Measurements from ENCODE around the gene MYO1E.

MYO1E gene

GRCh38 chr15:59352189-59352588 is 20.5 kb downstream of the MYO1E start:
- TF ChIP-seq CREB5 (CRISPR knock-in tag; IDR thresholded peaks at IDR 0.05; ENCODE audit: low read depth) (no peak), ARNTL (CRISPR knock-in tag; IDR thresholded peaks at IDR 0.05; ENCODE audit: borderline replicate concordance, low read depth) (no peak), PPARA (CRISPR knock-in tag; IDR thresholded peaks at IDR 0.05; ENCODE audit: borderline replicate concordance) (no peak), ZNF70 (CRISPR knock-in tag; IDR thresholded peaks at IDR 0.05) (no peak), TCF4 (CRISPR knock-in tag; IDR thresholded peaks at IDR 0.05; ENCODE audit: borderline replicate concordance) (no peak), ZFP30 (CRISPR knock-in tag; IDR thresholded peaks at IDR 0.05) (no peak), ZNF8 (CRISPR knock-in tag; IDR thresholded peaks at IDR 0.05) (no peak), GLIS3 (CRISPR knock-in tag; IDR thresholded peaks at IDR 0.05) (no peak), TOX (CRISPR knock-in tag; IDR thresholded peaks at IDR 0.05; ENCODE audit: borderline replicate concordance) (no peak), ESRRG (CRISPR knock-in tag; IDR thresholded peaks at IDR 0.05) (no peak), PATZ1 (CRISPR knock-in tag; IDR thresholded peaks at IDR 0.05; ENCODE audit: borderline replicate concordance) (no peak), ISL1 (CRISPR knock-in tag; IDR thresholded peaks at IDR 0.05) (no peak), ZFP3 (CRISPR knock-in tag; IDR thresholded peaks at IDR 0.05) (no peak), RARB (CRISPR knock-in tag; IDR thresholded peaks at IDR 0.05) (no peak), CSDC2 (CRISPR knock-in tag; IDR thresholded peaks at IDR 0.05) (no peak), TSHZ2 (CRISPR knock-in tag; IDR thresholded peaks at IDR 0.05) (no peak), ZC3H10 (CRISPR knock-in tag; IDR thresholded peaks at IDR 0.05) (no peak), OSR1 (CRISPR knock-in tag; IDR thresholded peaks at IDR 0.05) (no peak), CSRNP3 (CRISPR knock-in tag; IDR thresholded peaks at IDR 0.05) (no peak), ZNF565 (CRISPR knock-in tag; conservative IDR thresholded peaks at IDR 0.05; ENCODE audit: low read depth) (no peak)
- no peak for ATAC-seq

- TF ChIP-seq GLIS3 (CRISPR knock-in tag; IDR thresholded peaks at IDR 0.05): no peak
- no peak for TF ChIP-seq ESRRG (CRISPR knock-in tag; IDR thresholded peaks at IDR 0.05)
- 0 out of 2 replicates have a peak, but pooled peaks have one; percentile 5 for TF ChIP-seq ZFP3 (CRISPR knock-in tag; IDR thresholded peaks at IDR 0.05)
- peak; percentile 20; the same call in 2 of the 3 replicates for ATAC-seq
These were observed 22.3 kb downstream of the MYO1E start for GRCh38 chr15:59350421-59350732.

- ATAC-seq: peak; percentile 99
- TF ChIP-seq ZNF70 (CRISPR knock-in tag; IDR thresholded peaks at IDR 0.05): no peak
- TF ChIP-seq ARNTL (CRISPR knock-in tag; IDR thresholded peaks at IDR 0.05; ENCODE audit: borderline replicate concordance, low read depth): no peak
- TF ChIP-seq PATZ1 (CRISPR knock-in tag; IDR thresholded peaks at IDR 0.05; ENCODE audit: borderline replicate concordance): no peak
- no peak for TF ChIP-seq TCF4 (CRISPR knock-in tag; IDR thresholded peaks at IDR 0.05; ENCODE audit: borderline replicate concordance)
- 0 out of 2 replicates have a peak, but pooled peaks have one; percentile 42 for TF ChIP-seq ZFP3 (CRISPR knock-in tag; IDR thresholded peaks at IDR 0.05)
These were observed 22.8 kb downstream of the MYO1E start for GRCh38 chr15:59349680-59350420.
